ENCODE results near the gene CPLANE1.
"Not testable (repeated sequence)": the region's sequence is repeated elsewhere in the genome, so short reads cannot be mapped to it uniquely, and the experiment has no call there.

CPLANE1 gene

GRCh38 chr5:37219384-37219783 lies 29.8 kb downstream of the CPLANE1 start:
- H3K79me2 ChIP-seq (ENCODE audit: control insufficient read depth, insufficient read depth, low read length); H3K4me1 ChIP-seq (ENCODE audit: control insufficient read depth, low read depth, low read length); H3K4me3 ChIP-seq (ENCODE audit: low read length); H3K36me3 ChIP-seq (ENCODE audit: control insufficient read depth, insufficient read depth, low read length); H3K9ac ChIP-seq (ENCODE audit: low read length); H2AK5ac ChIP-seq (ENCODE audit: low read length); H4K8ac ChIP-seq (ENCODE audit: low read depth, low read length); H3K18ac ChIP-seq (ENCODE audit: low read length); H3K23ac ChIP-seq (ENCODE audit: low read length); H2BK120ac ChIP-seq (ENCODE audit: low read depth, low read length); H3K79me1 ChIP-seq (ENCODE audit: low read length); DNase-seq; H3K27ac ChIP-seq (ENCODE audit: low read depth, low read length); H3K27me3 ChIP-seq (ENCODE audit: insufficient read depth, low read length, poor library complexity); H4K5ac ChIP-seq (ENCODE audit: low read length); H2BK5ac ChIP-seq (ENCODE audit: low read length); H3K56ac ChIP-seq (ENCODE audit: low read length); H2BK15ac ChIP-seq (replicated peaks; ENCODE audit: low read depth); H3K4me2 ChIP-seq (ENCODE audit: low read length); H3K4ac ChIP-seq (ENCODE audit: low read depth, low read length): not testable (repeated sequence)
- WGBS (ENCODE audit: extremely low coverage, insufficient coverage, low lambda C conversion rate), result no CpG with 5 or more reads among the region's 5 CpGs

GRCh38 chr5:37217976-37218375 lies 31.2 kb downstream of the CPLANE1 start:
- no CpG with 5 or more reads among the region's 1 CpG for WGBS (ENCODE audit: extremely low coverage, insufficient coverage, low lambda C conversion rate)
- Histone ChIP-seq H4K5ac (ENCODE audit: low read length) (no peak overlapping the region), H2BK15ac (replicated peaks; ENCODE audit: low read depth) (no peak overlapping the region), H2BK5ac (ENCODE audit: low read length) (no peak overlapping the region), H3K56ac (ENCODE audit: low read length) (no peak overlapping the region), H3K4ac (ENCODE audit: low read depth, low read length) (no peak overlapping the region), H3K79me1 (ENCODE audit: low read length) (no peaks in the 10 kb centered on the region), H3K79me2 (ENCODE audit: control insufficient read depth, insufficient read depth, low read length) (no peaks in the 10 kb centered on the region), H3K4me2 (ENCODE audit: low read length) (no peak overlapping the region), H3K36me3 (ENCODE audit: control insufficient read depth, insufficient read depth, low read length) (peaks cover 2% of the 10 kb centered on the region), H3K4me1 (ENCODE audit: control insufficient read depth, low read depth, low read length) (no peaks in the 10 kb centered on the region), H3K27me3 (ENCODE audit: insufficient read depth, low read length, poor library complexity) (no peaks in the 10 kb centered on the region), H3K18ac (ENCODE audit: low read length) (no peak overlapping the region), H2BK120ac (ENCODE audit: low read depth, low read length) (no peak overlapping the region), H3K23ac (ENCODE audit: low read length) (no peak overlapping the region), H2AK5ac (ENCODE audit: low read length) (no peak overlapping the region), H4K8ac (ENCODE audit: low read depth, low read length) (no peak overlapping the region), H3K27ac (ENCODE audit: low read depth, low read length) (no peak overlapping the region), H3K9ac (ENCODE audit: low read length) (no peak overlapping the region), H3K4me3 (ENCODE audit: low read length) (no peak overlapping the region)
- DNase-seq, result no peak

DNA sequence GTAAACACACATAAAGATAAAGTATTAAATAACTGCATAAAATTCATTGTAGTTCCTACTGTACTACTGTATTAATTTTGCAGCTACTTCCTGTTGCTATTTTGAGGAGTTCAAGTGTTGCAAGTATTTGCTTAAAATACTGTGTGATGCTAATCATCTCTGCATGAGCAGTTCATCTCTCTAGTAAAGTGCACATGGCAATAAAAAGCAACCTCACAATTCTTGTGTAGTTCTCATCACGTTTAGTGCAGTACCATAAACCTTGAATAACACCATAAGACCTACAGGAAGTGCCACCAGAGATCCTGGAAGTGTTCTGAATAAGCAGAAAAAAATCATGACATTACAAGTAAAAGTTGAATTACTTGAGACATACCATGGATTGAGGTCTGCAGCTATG lies 34.6 kb downstream of the CPLANE1 start:
- Histone ChIP-seq H3K27me3 (ENCODE audit: insufficient read depth, low read length, poor library complexity) (no peaks in the 10 kb centered on the region), H3K4me3 (ENCODE audit: low read length) (no peak overlapping the region), H3K4me2 (ENCODE audit: low read length) (no peak overlapping the region), H3K4ac (ENCODE audit: low read depth, low read length) (no peak overlapping the region), H2AK5ac (ENCODE audit: low read length) (no peak overlapping the region), H4K5ac (ENCODE audit: low read length) (no peak overlapping the region), H3K9ac (ENCODE audit: low read length) (no peak overlapping the region), H3K18ac (ENCODE audit: low read length) (no peak overlapping the region), H3K79me2 (ENCODE audit: control insufficient read depth, insufficient read depth, low read length) (no peaks in the 10 kb centered on the region), H3K56ac (ENCODE audit: low read length) (no peak overlapping the region), H3K4me1 (ENCODE audit: control insufficient read depth, low read depth, low read length) (no peaks in the 10 kb centered on the region), H2BK5ac (ENCODE audit: low read length) (no peak overlapping the region), H4K8ac (ENCODE audit: low read depth, low read length) (no peak overlapping the region), H3K23ac (ENCODE audit: low read length) (no peak overlapping the region), H3K27ac (ENCODE audit: low read depth, low read length) (no peak overlapping the region), H3K79me1 (ENCODE audit: low read length) (no peaks in the 10 kb centered on the region), H2BK120ac (ENCODE audit: low read depth, low read length) (no peak overlapping the region), H3K36me3 (ENCODE audit: control insufficient read depth, insufficient read depth, low read length) (peaks cover 2% of the 10 kb centered on the region), H2BK15ac (replicated peaks; ENCODE audit: low read depth) (no peak overlapping the region)
- no peak for DNase-seq
- WGBS (ENCODE audit: extremely low coverage, insufficient coverage, low lambda C conversion rate), result no CpG with 5 or more reads among the region's 1 CpG

- no peak overlapping the region for H3K18ac ChIP-seq (ENCODE audit: low read length)
- no peaks in the 10 kb centered on the region for H3K4me1 ChIP-seq (ENCODE audit: control insufficient read depth, low read depth, low read length)
- H3K56ac ChIP-seq (ENCODE audit: low read length), result no peak overlapping the region
- no peak overlapping the region for H3K4me3 ChIP-seq (ENCODE audit: low read length)
- H3K4me2 ChIP-seq (ENCODE audit: low read length), result no peak overlapping the region
- H4K8ac ChIP-seq (ENCODE audit: low read depth, low read length), result no peak overlapping the region
- H3K79me1 ChIP-seq (ENCODE audit: low read length), result no peaks in the 10 kb centered on the region
- no peaks in the 10 kb centered on the region for H3K27me3 ChIP-seq (ENCODE audit: insufficient read depth, low read length, poor library complexity)
- H3K9ac ChIP-seq (ENCODE audit: low read length), result no peak overlapping the region
- H3K27ac ChIP-seq (ENCODE audit: low read depth, low read length), result no peak overlapping the region
- no peak overlapping the region for H3K4ac ChIP-seq (ENCODE audit: low read depth, low read length)
- peaks cover 2% of the 10 kb centered on the region for H3K36me3 ChIP-seq (ENCODE audit: control insufficient read depth, insufficient read depth, low read length)
- H4K5ac ChIP-seq (ENCODE audit: low read length), result no peak overlapping the region
- H2BK15ac ChIP-seq (replicated peaks; ENCODE audit: low read depth), result no peak overlapping the region
- DNase-seq, result peak; percentile 17
- no peak overlapping the region for H3K23ac ChIP-seq (ENCODE audit: low read length)
- no CpG with 5 or more reads among the region's 3 CpGs for WGBS (ENCODE audit: extremely low coverage, insufficient coverage, low lambda C conversion rate)
- H2BK5ac ChIP-seq (ENCODE audit: low read length), result no peak overlapping the region
- H2BK120ac ChIP-seq (ENCODE audit: low read depth, low read length), result no peak overlapping the region
- no peaks in the 10 kb centered on the region for H3K79me2 ChIP-seq (ENCODE audit: control insufficient read depth, insufficient read depth, low read length)
- H2AK5ac ChIP-seq (ENCODE audit: low read length), result no peak overlapping the region
Observed at GRCh38 chr5:37212096-37212495, 37.1 kb downstream of the CPLANE1 start.

DNA sequence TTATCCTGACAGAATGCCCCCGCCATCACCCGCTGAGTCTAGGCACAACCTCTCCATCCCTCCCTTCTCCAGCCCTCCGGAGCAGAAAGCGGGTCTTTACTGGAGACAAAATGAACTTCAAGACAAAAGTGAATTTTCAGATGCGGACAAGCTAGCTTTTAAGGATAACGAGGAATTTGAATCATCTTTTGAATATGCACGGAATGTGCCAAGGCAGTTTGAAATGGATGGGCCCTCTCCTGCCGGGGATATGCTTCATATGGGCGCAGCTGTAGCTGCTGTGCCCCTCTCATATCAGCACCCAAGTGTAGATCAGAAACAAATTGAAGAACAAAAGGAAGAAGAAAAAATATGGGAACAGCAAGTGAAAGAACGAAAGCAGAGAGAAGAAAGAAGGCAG lies 37.5 kb downstream of the CPLANE1 start:
- Histone ChIP-seq H3K4me3 (ENCODE audit: low read length) (no peak overlapping the region), H2AK5ac (ENCODE audit: low read length) (no peak overlapping the region), H3K79me2 (ENCODE audit: control insufficient read depth, insufficient read depth, low read length) (no peaks in the 10 kb centered on the region), H2BK5ac (ENCODE audit: low read length) (no peak overlapping the region), H3K9ac (ENCODE audit: low read length) (no peak overlapping the region), H3K79me1 (ENCODE audit: low read length) (no peaks in the 10 kb centered on the region), H3K56ac (ENCODE audit: low read length) (no peak overlapping the region), H3K27me3 (ENCODE audit: insufficient read depth, low read length, poor library complexity) (no peaks in the 10 kb centered on the region), H3K4me1 (ENCODE audit: control insufficient read depth, low read depth, low read length) (no peaks in the 10 kb centered on the region), H3K18ac (ENCODE audit: low read length) (no peak overlapping the region), H3K36me3 (ENCODE audit: control insufficient read depth, insufficient read depth, low read length) (peaks cover 2% of the 10 kb centered on the region), H3K23ac (ENCODE audit: low read length) (no peak overlapping the region), H2BK120ac (ENCODE audit: low read depth, low read length) (no peak overlapping the region), H4K8ac (ENCODE audit: low read depth, low read length) (no peak overlapping the region), H3K4me2 (ENCODE audit: low read length) (no peak overlapping the region), H2BK15ac (replicated peaks; ENCODE audit: low read depth) (no peak overlapping the region), H3K27ac (ENCODE audit: low read depth, low read length) (no peak overlapping the region), H4K5ac (ENCODE audit: low read length) (no peak overlapping the region), H3K4ac (ENCODE audit: low read depth, low read length) (no peak overlapping the region)
- peak; percentile 9 for DNase-seq
- WGBS (ENCODE audit: extremely low coverage, insufficient coverage, low lambda C conversion rate), result no CpG with 5 or more reads among the region's 10 CpGs
